ENCODE results near the gene BTG3. TPM values are rescaled to one million over a fixed set of nuclear protein-coding genes. Genes with fewer than 3 reads are reported as not detected.

The BTG3 gene
- total and polyA plus RNA-seq, 9 of the 15 experiments (the other 6 are each of a cell fraction or from before 2014, with no cell fraction given), result 11.7 to 43.0 (median 29.7) TPM

DNA sequence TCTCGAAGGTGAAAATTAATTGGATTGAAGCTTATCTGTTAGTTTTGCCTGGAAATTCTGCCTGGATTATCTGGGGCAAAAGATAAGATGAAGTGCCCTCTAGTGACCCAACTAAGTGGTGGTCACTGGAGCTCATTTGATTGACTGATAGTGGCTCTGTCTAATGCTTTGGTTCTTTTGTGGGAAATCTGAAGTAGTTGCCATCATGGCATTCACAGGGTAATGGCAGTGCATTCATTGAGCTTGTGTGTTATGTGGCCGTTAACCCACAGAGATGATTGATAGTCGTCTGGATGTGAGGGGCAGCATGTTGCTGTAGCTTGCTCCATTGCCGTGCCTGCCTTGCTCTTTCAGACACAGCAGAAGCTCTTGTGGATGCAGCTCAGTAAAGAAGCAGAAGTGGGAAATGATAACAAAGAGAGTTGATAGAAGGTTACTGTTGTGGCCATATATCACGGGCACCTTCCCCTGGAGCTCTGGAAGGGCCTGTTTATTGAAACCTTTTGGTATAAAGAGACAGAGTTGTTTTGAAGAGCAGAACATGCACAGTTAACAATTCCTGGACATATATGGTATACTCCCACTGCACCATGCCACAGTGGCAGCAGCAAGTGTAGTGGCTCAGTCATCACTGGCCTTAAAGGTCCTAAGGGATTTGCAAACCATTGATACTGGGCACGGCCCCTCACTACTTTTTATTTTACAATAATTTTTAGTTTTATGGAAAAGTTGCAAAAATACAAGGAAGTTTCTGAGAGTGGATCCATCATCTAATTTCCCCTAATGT is 57.8 kb downstream of the BTG3 start (continued):
- no peak for TF ChIP-seq NFYB (IDR thresholded peaks at IDR 0.05; ENCODE audit: extremely low read depth, insufficient read length)
- TF ChIP-seq, protein P1, sequence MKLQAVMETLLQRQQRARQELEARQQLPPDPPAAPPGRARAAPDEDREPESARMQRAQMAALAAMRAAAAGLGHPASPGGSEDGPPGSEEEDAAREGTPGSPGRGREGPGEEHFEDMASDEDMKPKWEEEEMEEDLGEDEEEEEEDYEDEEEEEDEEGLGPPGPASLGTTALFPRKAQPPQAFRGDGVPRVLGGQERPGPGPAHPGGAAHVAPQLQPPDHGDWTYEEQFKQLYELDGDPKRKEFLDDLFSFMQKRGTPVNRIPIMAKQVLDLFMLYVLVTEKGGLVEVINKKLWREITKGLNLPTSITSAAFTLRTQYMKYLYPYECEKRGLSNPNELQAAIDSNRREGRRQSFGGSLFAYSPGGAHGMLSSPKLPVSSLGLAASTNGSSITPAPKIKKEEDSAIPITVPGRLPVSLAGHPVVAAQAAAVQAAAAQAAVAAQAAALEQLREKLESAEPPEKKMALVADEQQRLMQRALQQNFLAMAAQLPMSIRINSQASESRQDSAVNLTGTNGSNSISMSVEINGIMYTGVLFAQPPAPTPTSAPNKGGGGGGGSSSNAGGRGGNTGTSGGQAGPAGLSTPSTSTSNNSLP (IDR thresholded peaks at IDR 0.05; ENCODE audit: borderline replicate concordance, low read depth, low read length), result no peak
- TF ChIP-seq BDP1 (IDR thresholded peaks at IDR 0.05; ENCODE audit: insufficient read depth, insufficient read length), result no peak
- no peak for TF ChIP-seq CREBBP (IDR thresholded peaks at IDR 0.05; ENCODE audit: low read depth, low read length)
- TF ChIP-seq MCM2 (IDR thresholded peaks at IDR 0.05; ENCODE audit: low read depth), result no peak
- no peak for TF ChIP-seq STAG1 (CRISPR knock-in tag; IDR thresholded peaks at IDR 0.05; ENCODE audit: borderline replicate concordance)
- TF ChIP-seq SIRT6 (IDR thresholded peaks at IDR 0.05; ENCODE audit: low read depth, low read length), result no peak
- TF ChIP-seq, protein P2, sequence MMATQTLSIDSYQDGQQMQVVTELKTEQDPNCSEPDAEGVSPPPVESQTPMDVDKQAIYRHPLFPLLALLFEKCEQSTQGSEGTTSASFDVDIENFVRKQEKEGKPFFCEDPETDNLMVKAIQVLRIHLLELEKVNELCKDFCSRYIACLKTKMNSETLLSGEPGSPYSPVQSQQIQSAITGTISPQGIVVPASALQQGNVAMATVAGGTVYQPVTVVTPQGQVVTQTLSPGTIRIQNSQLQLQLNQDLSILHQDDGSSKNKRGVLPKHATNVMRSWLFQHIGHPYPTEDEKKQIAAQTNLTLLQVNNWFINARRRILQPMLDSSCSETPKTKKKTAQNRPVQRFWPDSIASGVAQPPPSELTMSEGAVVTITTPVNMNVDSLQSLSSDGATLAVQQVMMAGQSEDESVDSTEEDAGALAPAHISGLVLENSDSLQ (IDR thresholded peaks at IDR 0.05), result peak; percentile 32; the same call in 1 of the 2 replicates
- no peak for TF ChIP-seq RBM39 (optimal IDR thresholded peaks at IDR 0.05; ENCODE audit: low read depth, low read length)
- TF ChIP-seq, protein P3, sequence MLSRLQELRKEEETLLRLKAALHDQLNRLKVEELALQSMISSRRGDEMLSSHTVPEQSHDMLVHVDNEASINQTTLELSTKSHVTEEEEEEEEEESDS (CRISPR knock-in tag; IDR thresholded peaks at IDR 0.05), result no peak
- no peak for TF ChIP-seq HMGN3 (IDR thresholded peaks at IDR 0.05; ENCODE audit: borderline replicate concordance, extremely low read depth, insufficient read length, low read depth, low read length)

Data from K562 (cell line).